ENCODE measurements around the gene TRIM40.

DNA sequence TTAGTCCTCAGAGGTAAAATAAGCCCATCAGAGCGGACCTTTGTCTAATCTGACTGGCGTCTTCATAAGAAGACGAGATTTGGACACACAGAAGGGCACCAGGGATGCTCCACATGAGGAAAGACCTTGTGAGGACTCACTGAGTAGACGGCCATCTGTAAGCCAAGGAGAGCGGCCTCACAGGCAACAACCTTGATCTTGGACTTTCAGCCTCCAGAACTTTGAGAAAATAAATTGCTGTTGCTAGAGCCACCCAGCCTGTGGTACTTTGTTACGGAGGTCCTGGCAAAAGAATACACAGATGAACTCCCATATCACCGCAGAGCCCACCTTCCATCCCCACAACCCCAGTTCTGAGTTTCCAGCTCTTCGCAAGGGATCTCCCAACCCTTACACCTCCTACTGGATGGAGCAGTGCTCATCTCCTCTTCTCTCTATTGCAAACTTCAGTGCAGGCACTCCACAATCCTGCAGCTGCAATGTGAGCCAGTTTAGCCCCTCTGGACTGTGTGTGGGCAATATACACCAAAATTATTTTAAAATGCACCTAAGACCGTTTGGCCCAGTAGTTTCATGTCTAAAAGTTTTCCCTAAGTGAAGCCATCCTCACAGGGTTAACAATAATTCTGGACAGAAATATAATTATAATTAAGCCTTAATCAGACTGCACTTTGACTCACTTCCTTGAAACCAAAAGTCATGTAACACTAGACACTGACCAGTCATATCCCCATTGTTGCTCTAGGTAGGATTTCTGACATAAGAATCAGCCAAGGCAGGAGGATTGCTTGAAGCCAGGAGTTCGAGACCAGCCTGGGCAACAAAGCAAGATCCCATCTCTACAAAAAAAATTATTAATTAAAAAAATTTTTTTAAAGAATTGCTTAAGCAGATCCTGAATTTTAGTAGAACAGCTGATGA is 14.2 kb upstream of the TRIM40 start:
- TF ChIP-seq, protein P1, sequence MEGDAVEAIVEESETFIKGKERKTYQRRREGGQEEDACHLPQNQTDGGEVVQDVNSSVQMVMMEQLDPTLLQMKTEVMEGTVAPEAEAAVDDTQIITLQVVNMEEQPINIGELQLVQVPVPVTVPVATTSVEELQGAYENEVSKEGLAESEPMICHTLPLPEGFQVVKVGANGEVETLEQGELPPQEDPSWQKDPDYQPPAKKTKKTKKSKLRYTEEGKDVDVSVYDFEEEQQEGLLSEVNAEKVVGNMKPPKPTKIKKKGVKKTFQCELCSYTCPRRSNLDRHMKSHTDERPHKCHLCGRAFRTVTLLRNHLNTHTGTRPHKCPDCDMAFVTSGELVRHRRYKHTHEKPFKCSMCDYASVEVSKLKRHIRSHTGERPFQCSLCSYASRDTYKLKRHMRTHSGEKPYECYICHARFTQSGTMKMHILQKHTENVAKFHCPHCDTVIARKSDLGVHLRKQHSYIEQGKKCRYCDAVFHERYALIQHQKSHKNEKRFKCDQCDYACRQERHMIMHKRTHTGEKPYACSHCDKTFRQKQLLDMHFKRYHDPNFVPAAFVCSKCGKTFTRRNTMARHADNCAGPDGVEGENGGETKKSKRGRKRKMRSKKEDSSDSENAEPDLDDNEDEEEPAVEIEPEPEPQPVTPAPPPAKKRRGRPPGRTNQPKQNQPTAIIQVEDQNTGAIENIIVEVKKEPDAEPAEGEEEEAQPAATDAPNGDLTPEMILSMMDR (IDR thresholded peaks at IDR 0.05), result no peak
- TF ChIP-seq POLR2A (IDR thresholded peaks at IDR 0.05), result no peak
